Lung (tissue), 12 donors: ENCODE results near the gene PGS1. TPM values are rescaled to one million over a fixed set of nuclear protein-coding genes. Genes with fewer than 3 reads are reported as not detected.
A peak's percentile ranks its signal among the peaks of the same experiment; 100 is the strongest.

Experiments used
- ATAC-seq: fragments of 200-7000 bp; cut with Tn5 transposase; one replicate; pipeline ENCODE4 v1.9.1; 2020; ENCODE audit warnings: moderate number of reproducible peaks; ENCODE audit not compliant: insufficient read depth, low FRiP score
- DNase-seq, 3 donors: peaks; one replicate each; pipeline ENCODE4 v3.0.0-alpha.2; 2013 to 2017
- H3K27ac ChIP-seq, 2 donors: one replicate each; pipeline ENCODE4 v1.5.1; 2013; ENCODE audit warnings: mild to moderate bottlenecking in 2 of 2, moderate library complexity in 2 of 2, control low read depth in 1 of 2, inconsistent platforms in 1 of 2, low read depth in 1 of 2, low read length in 1 of 2
- H3K27me3 ChIP-seq, 3 donors: one replicate each; pipeline ENCODE4 v1.5.1; 2013; ENCODE audit warnings: low read length in 2 of 3; ENCODE audit not compliant: control insufficient read depth in 3 of 3, insufficient read depth in 3 of 3
- H3K36me3 ChIP-seq, 4 donors: one replicate each; pipeline ENCODE4 v1.5.1; 2013; ENCODE audit warnings: low read length in 4 of 4, mild to moderate bottlenecking in 1 of 4, moderate library complexity in 1 of 4; ENCODE audit not compliant: control insufficient read depth in 4 of 4, insufficient read depth in 4 of 4
- H3K4me1 ChIP-seq, 5 donors: one replicate each; pipeline ENCODE4 v1.5.1; 2013; ENCODE audit warnings: low read length in 5 of 5, mild to moderate bottlenecking in 2 of 5, moderate library complexity in 1 of 5; ENCODE audit not compliant: control insufficient read depth in 5 of 5, insufficient read depth in 5 of 5
- H3K4me3 ChIP-seq: one replicate; pipeline ENCODE4 v1.5.1; 2013; ENCODE audit warnings: mild to moderate bottlenecking, control low read depth, moderate library complexity
- H3K9ac ChIP-seq, 2 donors: one replicate each; pipeline ENCODE4 v1.5.1; 2013; ENCODE audit warnings: low read length in 2 of 2, control low read depth in 1 of 2; ENCODE audit not compliant: insufficient read depth in 1 of 2
- H3K9me3 ChIP-seq, 4 donors: one replicate each; pipeline ENCODE4 v1.5.1; 2013; ENCODE audit warnings: low read length in 3 of 4, mild to moderate bottlenecking in 1 of 4, moderate library complexity in 1 of 4; ENCODE audit not compliant: control insufficient read depth in 4 of 4, insufficient read depth in 3 of 4
- CTCF ChIP-seq: IDR thresholded peaks from 2 replicates; pipeline ENCODE4 v1.5.1; 2012; ENCODE audit warnings: mild to moderate bottlenecking; ENCODE audit errors: control extremely low read depth, extremely low read depth
- WGBS, 2 donors: extraction: QIAGEN DNeasy Blood & Tissue Kit; methylation state at CpG; one replicate each; pipeline ENCODE4 v1.1.7; 2013; 5-methylcytosine and 5-hydroxymethylcytosine counted together
- polyA plus RNA-seq, 2 donors: library from polyadenylated mRNA; stranded (reverse); fragments of 200-250 nt; gene quantifications; one replicate each; pipeline ENCODE4 v1.2.1, GENCODE V29; 2013
- total RNA-seq, 2 donors: library from RNA; depleted of rRNA in 1 of 2; stranded (reverse); fragments of >200 nt in 1 of 2; gene quantifications; one replicate each; pipeline ENCODE4 v1.2.1, GENCODE V29; 2014 to 2021
- donor health status: control.
- donor health status: control.
- donor health status: Bipolar disorder and iron deficiency.
- donor health status: healthy.
- donor health status: DM: yes; HTN: yes; CAD: no.

PGS1 gene
- total and polyA plus RNA-seq, 4 donors, result 44.9 to 104 (median 94.3) TPM

GRCh38 chr17:78433780-78434335 lies 55.4 kb downstream of the PGS1 start:
- Histone ChIP-seq H3K9me3 (no peaks in the 10 kb centered on the region), H3K27me3 (peaks cover 0 to 3% (median 0%) of the 10 kb centered on the region in 3 donors), H3K4me3 (no peak overlapping the region), H3K27ac (no peak overlapping the region), H3K36me3 (peaks cover 0 to 12% (median 1%) of the 10 kb centered on the region in 4 donors), H3K9ac (no peak overlapping the region), H3K4me1 (peaks cover 0 to 5% (median 2%) of the 10 kb centered on the region in 5 donors)
- no peak for DNase-seq
- TF ChIP-seq CTCF, result no peak
- WGBS, 2 donors, result 84 to 89% methylated on average over 13 of the region's 13 CpGs
- no peak for ATAC-seq

- no peak overlapping the region for H3K27ac ChIP-seq
- 59 to 68% methylated on average over 18 of the region's 18 CpGs for WGBS, 2 donors
- ATAC-seq, result no peak
- no peaks in the 10 kb centered on the region for H3K9me3 ChIP-seq
- H3K4me3 ChIP-seq, result no peak overlapping the region
- H3K27me3 ChIP-seq, result peaks cover 0 to 3% (median 0%) of the 10 kb centered on the region in 3 donors
- peaks cover 0 to 4% (median 0%) of the 10 kb centered on the region in 4 donors for H3K36me3 ChIP-seq
- peaks cover 0 to 5% (median 0%) of the 10 kb centered on the region in 5 donors for H3K4me1 ChIP-seq
- no peak for DNase-seq
- TF ChIP-seq CTCF, result no peak
- H3K9ac ChIP-seq, result peak overlapping the region in 1 of 2 donors; percentile 25
Observed at GRCh38 chr17:78434455-78435329, 56.2 kb downstream of the PGS1 start.

- WGBS, 2 donors, result 77 to 83% methylated on average over 19 of the region's 19 CpGs
Observed at GRCh38 chr17:78435330-78436005, 57.0 kb downstream of the PGS1 start.

More at GRCh38 chr17:78435330-78436005, 57.0 kb downstream of the PGS1 start:
- Histone ChIP-seq H3K27ac (no peak overlapping the region), H3K9ac (no peak overlapping the region), H3K36me3 (no peaks in the 10 kb centered on the region), H3K27me3 (peaks cover 0 to 3% (median 0%) of the 10 kb centered on the region in 3 donors), H3K4me3 (no peak overlapping the region), H3K4me1 (peaks cover 0 to 5% (median 0%) of the 10 kb centered on the region in 5 donors), H3K9me3 (no peaks in the 10 kb centered on the region)
- DNase-seq (no peak), ATAC-seq (no peak)
- TF ChIP-seq CTCF, result no peak
